Vagina (tissue), 2 donors: ENCODE measurements around the gene F8. TPM values are rescaled to one million over a fixed set of nuclear protein-coding genes. Genes with fewer than 3 reads are reported as not detected.

ENCODE experiments used
- DNase-seq, 2 donors: peaks; one replicate each; pipeline ENCODE4 v3.0.0-alpha.2; 2017; ENCODE audit errors: extremely low spot score in 2 of 2
- H3K27ac ChIP-seq: fragments of 200-600 bp; sonication (generic); one replicate; pipeline ENCODE4 v1.5.1; 2019
- H3K27me3 ChIP-seq: fragments of 200-600 bp; sonication (generic); one replicate; pipeline ENCODE4 v1.5.1; 2019
- H3K36me3 ChIP-seq, 2 donors: fragments of 200-600 bp; sonication (generic); one replicate each; pipeline ENCODE4 v1.5.1; 2017 to 2019
- H3K4me1 ChIP-seq: fragments of 200-600 bp; sonication (generic); one replicate; pipeline ENCODE4 v1.5.1; 2019
- H3K4me3 ChIP-seq, 2 donors: fragments of 200-600 bp; sonication (generic); 1 replicate in 1 of 2; 2 replicates in 1 of 2; pipeline ENCODE4 v1.5.1; 2016 to 2019
- H3K9me3 ChIP-seq: fragments of 200-600 bp; sonication (generic); one replicate; pipeline ENCODE4 v1.5.1; 2019
- CTCF ChIP-seq, 3 experiments: fragments of 450-650 bp in 2 of 3; fragments of 200-600 bp in 1 of 3; sonication (generic) in 1 of 3; IDR thresholded peaks; one replicate each; pipeline ENCODE4 v1.5.1; 2017 to 2019; ENCODE audit warnings: antibody characterized with exemption in 3 of 3, mild to moderate bottlenecking in 2 of 3, moderate library complexity in 2 of 3
- POLR2A ChIP-seq, 2 donors: fragments of 450-650 bp; IDR thresholded peaks; one replicate each; pipeline ENCODE4 v1.6.1; 2017; ENCODE audit warnings: antibody characterized with exemption in 2 of 2, mild to moderate bottlenecking in 2 of 2, moderate library complexity in 2 of 2
- POLR2AphosphoS5 ChIP-seq, 2 donors: sonication (generic); formaldehyde crosslinking; IDR thresholded peaks; one replicate each; pipeline ENCODE4 v1.9.0; 2017; ENCODE audit warnings: antibody characterized with exemption in 2 of 2, mild to moderate bottlenecking in 2 of 2, low read depth in 1 of 2; ENCODE audit not compliant: insufficient read depth in 1 of 2
- intact Hi-C: fragments of 100-400 bp; cut with DNase I; formaldehyde crosslinking; loops from one replicate; pipeline ENCODE4 v1.15.1; 2023
- total RNA-seq: library from RNA; depleted of rRNA; stranded (reverse); fragments of >200 nt; gene quantifications from one replicate; pipeline ENCODE4 v1.2.3, GENCODE V29; 2016

The F8 gene
- total RNA-seq, 1 donor from 2014 or later = 5.4 TPM

DNA sequence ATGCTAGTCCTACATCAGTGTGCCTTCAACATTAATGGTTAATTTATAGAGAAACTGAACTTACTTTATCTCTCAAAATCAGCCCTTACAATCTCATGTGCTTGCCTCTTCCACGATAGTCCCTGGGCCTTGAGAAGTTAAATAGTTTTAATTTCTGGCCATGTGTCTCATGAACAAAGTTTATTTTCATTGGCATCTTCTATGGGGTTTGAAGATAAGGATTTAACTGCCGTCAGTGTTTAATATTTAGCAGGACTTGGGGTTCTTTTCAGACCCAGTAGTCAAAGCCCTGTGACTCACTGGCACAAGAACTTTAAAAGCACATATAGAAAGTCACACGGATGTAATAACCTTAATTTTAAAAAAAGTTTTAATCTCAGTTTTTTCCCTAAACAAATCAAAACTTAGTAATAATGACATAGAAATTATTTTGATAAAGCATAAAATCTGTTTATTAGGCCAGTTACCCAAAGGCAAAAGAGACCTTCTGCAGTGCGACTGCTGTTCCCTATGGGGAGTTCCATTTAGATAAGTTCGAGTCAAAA, 207.2 kb downstream of the F8 start:
- TF ChIP-seq POLR2AphosphoS5 (IDR thresholded peaks at IDR 0.05; ENCODE audit: insufficient read depth in 1 of 2, low read depth in 1 of 2) (no peak), POLR2A (IDR thresholded peaks at IDR 0.05) (no peak), CTCF (IDR thresholded peaks at IDR 0.05) (no peak)

GRCh38 chrX:154813801-154814200, 208.7 kb downstream of the F8 start:
- H3K27ac ChIP-seq = no peak overlapping the region
- intact Hi-C loops = no loop called here
- no peaks in the 10 kb centered on the region for H3K36me3 ChIP-seq
- no peaks in the 10 kb centered on the region for H3K9me3 ChIP-seq
- no peaks in the 10 kb centered on the region for H3K27me3 ChIP-seq
- TF ChIP-seq POLR2A (IDR thresholded peaks at IDR 0.05) (no peak), CTCF (IDR thresholded peaks at IDR 0.05) (no peak), POLR2AphosphoS5 (IDR thresholded peaks at IDR 0.05; ENCODE audit: insufficient read depth in 1 of 2, low read depth in 1 of 2) (no peak)
- no peak overlapping the region for H3K4me3 ChIP-seq
- no peak for DNase-seq
- H3K4me1 ChIP-seq = no peaks in the 10 kb centered on the region

More for the DNA sequence above, 207.2 kb downstream of the F8 start:
- no peak overlapping the region for H3K4me3 ChIP-seq
- no peaks in the 10 kb centered on the region for H3K27me3 ChIP-seq
- H3K27ac ChIP-seq = no peak overlapping the region
- intact Hi-C loops = no loop called here
- no peaks in the 10 kb centered on the region for H3K36me3 ChIP-seq
- no peaks in the 10 kb centered on the region for H3K9me3 ChIP-seq
- H3K4me1 ChIP-seq = no peaks in the 10 kb centered on the region
- DNase-seq = no peak

GRCh38 chrX:154812341-154813101, 210.0 kb downstream of the F8 start:
- no peak for DNase-seq
- H3K27me3 ChIP-seq = no peaks in the 10 kb centered on the region
- intact Hi-C loops = no loop called here
- no peak overlapping the region for H3K27ac ChIP-seq
- TF ChIP-seq POLR2AphosphoS5 (IDR thresholded peaks at IDR 0.05; ENCODE audit: insufficient read depth in 1 of 2, low read depth in 1 of 2) = no peak
- no peak for TF ChIP-seq POLR2A (IDR thresholded peaks at IDR 0.05)
- TF ChIP-seq CTCF (IDR thresholded peaks at IDR 0.05) = no peak
- H3K36me3 ChIP-seq = no peaks in the 10 kb centered on the region
- H3K9me3 ChIP-seq = no peaks in the 10 kb centered on the region
- no peak overlapping the region for H3K4me3 ChIP-seq
- H3K4me1 ChIP-seq = no peaks in the 10 kb centered on the region

DNA sequence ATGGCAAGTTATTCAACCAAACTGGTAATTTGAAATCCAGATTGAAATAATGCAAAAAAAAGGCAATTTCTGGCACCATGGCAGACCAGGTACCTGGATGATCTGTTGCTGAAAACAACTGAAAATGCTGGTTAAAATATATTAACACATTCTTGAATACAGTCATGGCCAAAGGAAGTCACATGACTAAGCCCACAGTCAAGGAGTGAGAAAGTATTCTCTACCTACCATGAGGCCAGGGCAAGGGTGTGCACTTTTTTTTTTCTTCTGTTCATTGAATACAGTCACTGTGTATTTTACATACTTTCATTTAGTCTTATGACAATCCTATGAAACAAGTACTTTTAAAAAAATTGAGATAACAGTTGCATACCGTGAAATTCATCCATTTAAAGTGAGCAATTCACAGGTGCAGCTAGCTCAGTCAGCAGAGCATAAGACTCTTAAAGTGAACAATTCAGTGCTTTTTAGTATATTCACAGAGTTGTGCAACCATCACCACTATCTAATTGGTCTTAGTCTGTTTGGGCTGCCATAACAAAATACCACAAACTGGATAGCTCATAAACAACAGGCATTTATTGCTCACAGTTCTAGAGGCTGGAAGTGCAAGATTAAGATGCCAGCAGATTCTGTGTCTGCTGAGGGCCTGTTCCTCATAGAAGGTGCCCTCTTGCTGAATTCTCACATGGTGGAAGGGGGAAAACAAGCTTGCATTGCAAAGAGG, 212.4 kb downstream of the F8 start:
- no peak for DNase-seq
- Histone ChIP-seq H3K9me3 (no peaks in the 10 kb centered on the region), H3K27me3 (no peaks in the 10 kb centered on the region), H3K27ac (no peak overlapping the region), H3K4me3 (no peak overlapping the region), H3K4me1 (peaks cover 6% of the 10 kb centered on the region), H3K36me3 (no peaks in the 10 kb centered on the region)
- TF ChIP-seq CTCF (IDR thresholded peaks at IDR 0.05) (no peak), POLR2AphosphoS5 (IDR thresholded peaks at IDR 0.05; ENCODE audit: insufficient read depth in 1 of 2, low read depth in 1 of 2) (no peak), POLR2A (IDR thresholded peaks at IDR 0.05) (no peak)
- intact Hi-C loops = no loop called here
